ENCODE data around the gene ATE1.

- TF ChIP-seq CTCF (IDR thresholded peaks at IDR 0.05; ENCODE audit: poor library complexity) (no peak), EZH2phosphoT487 (IDR thresholded peaks at IDR 0.05; ENCODE audit: low read depth, severe bottlenecking, unreplicated experiment) (no peak)
These were observed 123.4 kb downstream of the ATE1 start for GRCh38 chr10:121804460-121804859.

Data from hepatocyte (in vitro differentiated cells).